ENCODE measurements around the gene CNTROB. TPM values are rescaled to one million over a fixed set of nuclear protein-coding genes. Genes with fewer than 3 reads are reported as not detected.

The CNTROB gene
- total RNA-seq, 5 donors from 2014 or later (not counting 1 experiment from before 2014, with no cell fraction given), result 28.9 to 34.9 (median 32.9) TPM

GRCh38 chr17:7992516-7992915 is 60.5 kb downstream of the CNTROB start:
- Histone ChIP-seq H3K27me3 (replicated peaks in 1 of 2; ENCODE audit: control insufficient read depth in 2 of 2, extremely low read depth in 1 of 2, insufficient read depth in 2 of 2, low read length in 1 of 2) (peaks cover 0 to 8% of the 10 kb centered on the region in 2 experiments), H3K4me3 (ENCODE audit: control insufficient read depth in 1 of 2, extremely low read depth in 1 of 2, low read length in 1 of 2) (no peak overlapping the region), H3K4me1 (ENCODE audit: control insufficient read depth in 1 of 2, extremely low read depth in 1 of 2, insufficient read depth in 2 of 2, low read length in 2 of 2) (peaks cover 2 to 18% of the 10 kb centered on the region in 2 experiments), H3K9me3 (no peaks in the 10 kb centered on the region), H3K27ac (ENCODE audit: low read length) (no peak overlapping the region), H3K36me3 (ENCODE audit: control insufficient read depth in 2 of 2, extremely low read depth in 1 of 2, insufficient read depth in 1 of 2, low read length in 1 of 2) (no peaks in the 10 kb centered on the region)
- ATAC-seq (replicated peaks in 1 of 4), result no peak
- H3K27ac Mint-ChIP-seq, result no peak overlapping the region
- peaks cover 0 to 5% of the 10 kb centered on the region in 2 donors for H3K27me3 Mint-ChIP-seq
- ChIA-PET POLR2A (no interaction called here), CTCF (interaction anchor here (0.6 to 1.2 kb wide), 5 partner anchors 9 to 178 kb away, joined by 3 read pairs; no protein-coding TSS in a partner anchor)
- 95% methylated on average over 2 of the region's 2 CpGs for WGBS (ENCODE audit: insufficient coverage)
- H3K4me3 Mint-ChIP-seq, result no peak overlapping the region
- H3K36me3 Mint-ChIP-seq, result no peaks in the 10 kb centered on the region
- H3K9me3 Mint-ChIP-seq, result no peaks in the 10 kb centered on the region
- H3K4me1 Mint-ChIP-seq, result peaks cover 20 to 26% (median 25%) of the 10 kb centered on the region in 3 donors
- DNase-seq, result no peak

DNA sequence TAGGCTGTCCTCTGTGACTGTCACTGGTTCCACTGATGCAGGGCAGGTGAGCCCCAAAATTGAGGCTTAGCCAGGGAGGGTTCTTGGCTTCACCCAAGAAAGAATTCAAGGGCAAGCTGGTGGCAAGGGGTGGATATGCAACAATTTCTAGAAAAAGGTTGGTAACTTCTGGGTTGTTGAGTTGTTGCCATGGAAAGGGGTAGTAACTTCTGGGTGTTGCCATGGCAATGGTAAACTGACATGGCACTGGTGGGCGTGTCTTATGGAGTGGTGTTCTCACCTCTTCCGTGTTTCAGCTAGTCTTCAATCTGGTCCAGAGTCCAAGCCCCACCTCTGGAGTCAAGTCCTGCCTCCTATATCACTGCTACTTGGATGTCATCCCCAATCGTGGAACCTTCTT is 60.9 kb downstream of the CNTROB start:
- Histone ChIP-seq H3K27me3 (replicated peaks in 1 of 2; ENCODE audit: control insufficient read depth in 2 of 2, extremely low read depth in 1 of 2, insufficient read depth in 2 of 2, low read length in 1 of 2) (peaks cover 0 to 11% of the 10 kb centered on the region in 2 experiments), H3K27ac (ENCODE audit: low read length) (no peak overlapping the region), H3K36me3 (ENCODE audit: control insufficient read depth in 2 of 2, extremely low read depth in 1 of 2, insufficient read depth in 1 of 2, low read length in 1 of 2) (no peaks in the 10 kb centered on the region), H3K4me1 (ENCODE audit: control insufficient read depth in 1 of 2, extremely low read depth in 1 of 2, insufficient read depth in 2 of 2, low read length in 2 of 2) (peaks cover 2 to 18% of the 10 kb centered on the region in 2 experiments), H3K4me3 (ENCODE audit: control insufficient read depth in 1 of 2, extremely low read depth in 1 of 2, low read length in 1 of 2) (no peak overlapping the region), H3K9me3 (no peaks in the 10 kb centered on the region)
- POLR2A ChIA-PET, result no interaction called here
- no peak overlapping the region for H3K27ac Mint-ChIP-seq
- WGBS (ENCODE audit: insufficient coverage), result 86% methylated on average over 2 of the region's 3 CpGs
- H3K4me3 Mint-ChIP-seq, result no peak overlapping the region
- no peaks in the 10 kb centered on the region for H3K9me3 Mint-ChIP-seq
- ATAC-seq (replicated peaks in 1 of 4) (no peak), DNase-seq (peak in 2 of 35 experiments; percentile 15 to 20)
- H3K27me3 Mint-ChIP-seq, result peaks cover 0 to 5% of the 10 kb centered on the region in 2 donors
- H3K36me3 Mint-ChIP-seq, result no peaks in the 10 kb centered on the region
- CTCF ChIA-PET, result interaction anchor here (0.6 to 1.2 kb wide), 4 partner anchors 9 to 131 kb away, joined by 3 read pairs; no protein-coding TSS in a partner anchor
- peaks cover 20 to 26% (median 25%) of the 10 kb centered on the region in 3 donors for H3K4me1 Mint-ChIP-seq

GRCh38 chr17:7993972-7994589 is 62.1 kb downstream of the CNTROB start:
- Mint-ChIP-seq H3K4me3 (no peak overlapping the region), H3K4me1 (peaks cover 16 to 22% (median 19%) of the 10 kb centered on the region in 3 donors), H3K27me3 (peaks cover 7 to 12% of the 10 kb centered on the region in 2 donors), H3K27ac (no peak overlapping the region), H3K36me3 (no peaks in the 10 kb centered on the region), H3K9me3 (no peaks in the 10 kb centered on the region)
- ATAC-seq (replicated peaks in 1 of 4) (no peak), DNase-seq (no peak)
- POLR2A ChIA-PET, result no interaction called here
- peaks cover 0 to 21% of the 10 kb centered on the region in 2 experiments for H3K27me3 ChIP-seq (replicated peaks in 1 of 2; ENCODE audit: control insufficient read depth in 2 of 2, extremely low read depth in 1 of 2, insufficient read depth in 2 of 2, low read length in 1 of 2)
- H3K27ac ChIP-seq (ENCODE audit: low read length), result no peak overlapping the region
- H3K4me1 ChIP-seq (ENCODE audit: control insufficient read depth in 1 of 2, extremely low read depth in 1 of 2, insufficient read depth in 2 of 2, low read length in 2 of 2), result peaks cover 2 to 17% of the 10 kb centered on the region in 2 experiments
- CTCF ChIA-PET, result no interaction called here
- 90% methylated on average over 23 of the region's 27 CpGs for WGBS (ENCODE audit: insufficient coverage)
- no peaks in the 10 kb centered on the region for H3K9me3 ChIP-seq
- H3K4me3 ChIP-seq (ENCODE audit: control insufficient read depth in 1 of 2, extremely low read depth in 1 of 2, low read length in 1 of 2), result no peak overlapping the region
- H3K36me3 ChIP-seq (ENCODE audit: control insufficient read depth in 2 of 2, extremely low read depth in 1 of 2, insufficient read depth in 1 of 2, low read length in 1 of 2), result no peaks in the 10 kb centered on the region

DNA sequence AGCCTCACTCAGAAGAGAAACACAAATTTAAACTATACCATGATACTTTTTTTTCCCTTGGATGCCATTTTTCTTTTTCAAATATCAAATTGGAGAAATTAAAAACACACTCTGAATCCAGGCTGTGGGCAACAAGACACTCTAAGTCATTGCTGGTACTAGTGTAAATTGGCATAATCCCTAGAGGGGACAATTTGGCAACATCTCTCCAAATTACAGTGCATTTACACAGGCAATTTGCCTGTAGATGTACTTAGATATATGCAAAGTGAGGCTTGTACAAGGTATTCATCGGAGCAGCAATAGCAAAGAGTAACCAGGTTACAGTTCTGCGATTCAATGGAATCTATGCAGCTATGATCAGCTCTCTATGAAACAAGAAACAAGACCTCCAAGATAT is 63.7 kb downstream of the CNTROB start:
- Histone ChIP-seq H3K36me3 (ENCODE audit: control insufficient read depth in 2 of 2, extremely low read depth in 1 of 2, insufficient read depth in 1 of 2, low read length in 1 of 2) (no peaks in the 10 kb centered on the region), H3K4me3 (ENCODE audit: control insufficient read depth in 1 of 2, extremely low read depth in 1 of 2, low read length in 1 of 2) (no peak overlapping the region), H3K9me3 (no peaks in the 10 kb centered on the region), H3K4me1 (ENCODE audit: control insufficient read depth in 1 of 2, extremely low read depth in 1 of 2, insufficient read depth in 2 of 2, low read length in 2 of 2) (peaks cover 0 to 4% of the 10 kb centered on the region in 2 experiments), H3K27me3 (replicated peaks in 1 of 2; ENCODE audit: control insufficient read depth in 2 of 2, extremely low read depth in 1 of 2, insufficient read depth in 2 of 2, low read length in 1 of 2) (peaks cover 0 to 26% of the 10 kb centered on the region in 2 experiments), H3K27ac (ENCODE audit: low read length) (no peak overlapping the region)
- ATAC-seq (replicated peaks in 1 of 4) (no peak), DNase-seq (no peak)
- Mint-ChIP-seq H3K27me3 (peaks cover 10 to 17% of the 10 kb centered on the region in 2 donors), H3K4me1 (peaks cover 7 to 12% (median 7%) of the 10 kb centered on the region in 3 donors), H3K27ac (no peak overlapping the region), H3K9me3 (no peaks in the 10 kb centered on the region), H3K36me3 (no peaks in the 10 kb centered on the region), H3K4me3 (no peak overlapping the region)
- ChIA-PET CTCF (interaction anchor here in 1 of 2 donors (0.8 to 1.2 kb wide), 2 partner anchors 95 to 691 kb away, joined by 3 read pairs; no protein-coding TSS in a partner anchor), POLR2A (no interaction called here)
- WGBS (ENCODE audit: insufficient coverage), result no CpG with 5 or more reads among the region's 2 CpGs

DNA sequence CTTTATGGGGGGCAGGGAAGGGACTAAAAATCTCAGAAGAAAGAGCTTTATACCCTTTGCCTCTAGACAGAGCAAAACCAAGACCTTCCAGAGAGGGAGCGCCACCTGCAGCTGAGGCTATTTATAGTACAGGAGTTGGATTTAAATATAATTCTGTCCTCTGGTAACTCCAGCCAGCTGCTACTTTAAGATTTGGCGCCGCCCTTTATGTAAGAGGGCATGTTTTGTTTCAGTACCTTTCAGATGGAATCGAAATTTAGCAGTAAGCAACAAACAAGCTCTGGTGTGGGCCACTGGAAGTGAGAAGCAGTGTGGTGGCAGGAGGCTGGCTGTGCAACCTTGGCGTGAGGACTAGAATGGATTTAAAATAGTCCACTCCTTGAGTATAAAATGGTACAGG is 65.2 kb downstream of the CNTROB start:
- Histone ChIP-seq H3K4me3 (ENCODE audit: control insufficient read depth in 1 of 2, extremely low read depth in 1 of 2, low read length in 1 of 2) (no peak overlapping the region), H3K27me3 (replicated peaks in 1 of 2; ENCODE audit: control insufficient read depth in 2 of 2, extremely low read depth in 1 of 2, insufficient read depth in 2 of 2, low read length in 1 of 2) (peaks cover 3 to 31% of the 10 kb centered on the region in 2 experiments), H3K4me1 (ENCODE audit: control insufficient read depth in 1 of 2, extremely low read depth in 1 of 2, insufficient read depth in 2 of 2, low read length in 2 of 2) (peaks cover 0 to 7% of the 10 kb centered on the region in 2 experiments), H3K9me3 (no peaks in the 10 kb centered on the region), H3K36me3 (ENCODE audit: control insufficient read depth in 2 of 2, extremely low read depth in 1 of 2, insufficient read depth in 1 of 2, low read length in 1 of 2) (no peaks in the 10 kb centered on the region), H3K27ac (ENCODE audit: low read length) (no peak overlapping the region)
- Mint-ChIP-seq H3K4me3 (no peak overlapping the region), H3K27me3 (peaks cover 22 to 27% of the 10 kb centered on the region in 2 donors), H3K36me3 (no peaks in the 10 kb centered on the region), H3K4me1 (peaks cover 8 to 12% (median 11%) of the 10 kb centered on the region in 3 donors), H3K9me3 (no peaks in the 10 kb centered on the region), H3K27ac (no peak overlapping the region)
- peak in 14 of 35 experiments; percentile 17 to 49 (median 27) for DNase-seq
- ChIA-PET POLR2A (no interaction called here), CTCF (interaction anchor here (0.7 to 1.2 kb wide), 5 partner anchors 36 to 261 kb away, joined by 3 to 4 read pairs (median 3); no protein-coding TSS in a partner anchor)
- ATAC-seq (replicated peaks in 1 of 4), result peak in 2 of 4 experiments; percentile 42 to 66
- WGBS (ENCODE audit: insufficient coverage), result 41% methylated on average over 2 of the region's 5 CpGs
